ENCODE data around the gene TARS2.

TARS2 gene

DNA sequence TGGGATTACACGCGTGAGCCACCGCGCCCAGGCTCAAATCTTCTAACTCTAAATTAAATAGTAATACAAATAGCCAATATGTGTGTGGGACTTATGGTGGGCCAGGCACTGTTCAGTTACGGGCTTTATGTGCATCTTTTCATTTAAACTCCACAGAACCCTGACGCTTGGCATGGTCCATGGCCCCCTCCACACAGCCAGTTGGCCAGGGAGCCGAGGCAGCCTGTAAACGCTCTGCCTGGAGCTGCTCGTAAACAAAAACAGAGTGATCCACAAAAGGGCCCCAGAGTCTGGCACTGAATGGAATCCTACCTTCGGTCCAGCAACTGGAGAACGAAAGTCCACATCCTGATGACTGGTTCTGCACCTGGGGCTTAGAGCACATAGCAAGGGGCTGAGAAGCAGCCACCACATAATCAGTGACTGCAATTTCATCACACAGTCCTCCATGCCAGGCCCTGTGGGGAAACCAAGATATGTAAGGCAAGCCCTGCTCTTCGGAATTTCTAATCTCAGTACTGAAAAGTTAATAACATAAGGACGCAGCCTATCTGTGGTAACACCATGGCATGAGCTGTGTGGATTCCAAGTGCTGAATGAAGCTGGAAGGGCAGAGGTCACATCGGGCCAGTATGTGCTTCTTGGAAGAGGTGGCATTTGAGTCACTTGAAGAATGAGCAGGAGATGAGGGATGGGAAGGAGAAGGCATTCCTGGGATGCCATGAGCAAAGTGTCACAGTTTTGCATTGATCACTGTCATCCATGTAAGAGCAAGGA lies 48.5 kb downstream of the TARS2 start:
- peak overlapping the region; percentile 91 for H3K27ac ChIP-seq
- DNase-seq (ENCODE audit: low read depth, low spot score), result no peak

GRCh38 chr1:150536836-150537731 lies 49.9 kb downstream of the TARS2 start:
- H3K27ac ChIP-seq, result peak overlapping the region; percentile 91
- no peak for DNase-seq (ENCODE audit: low read depth, low spot score)

- DNase-seq (ENCODE audit: low read depth, low spot score), result peak; percentile 49
- peak overlapping the region; percentile 91 for H3K27ac ChIP-seq
Observed at GRCh38 chr1:150537732-150538684, 50.8 kb downstream of the TARS2 start.

GRCh38 chr1:150543500-150544143 lies 56.4 kb downstream of the TARS2 start:
- H3K27ac ChIP-seq, result peak overlapping the region; percentile 7
- no peak for DNase-seq (ENCODE audit: low read depth, low spot score)

DNA sequence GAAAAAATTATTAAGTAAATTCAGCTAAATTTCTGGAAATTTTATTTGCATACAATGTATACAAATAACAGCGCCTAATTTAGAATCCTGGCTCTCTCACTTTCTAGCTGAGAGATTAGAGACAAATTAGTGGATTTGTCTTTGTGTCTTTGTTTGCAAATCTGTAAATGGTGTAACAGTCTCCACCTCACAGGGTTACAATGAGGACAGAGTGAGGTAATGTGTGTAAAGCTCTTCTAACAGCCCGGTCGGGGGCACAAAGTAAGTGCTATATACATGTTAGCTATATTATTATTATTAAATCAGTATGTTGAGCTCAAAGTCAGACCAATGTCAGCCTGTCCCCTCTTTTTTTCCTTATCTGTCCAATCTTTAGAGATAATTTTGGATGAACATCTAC lies 57.0 kb downstream of the TARS2 start:
- DNase-seq (ENCODE audit: low read depth, low spot score), result no peak
- no peak overlapping the region for H3K27ac ChIP-seq

- H3K27ac ChIP-seq, result no peak overlapping the region
Observed at GRCh38 chr1:150545486-150546032, 58.3 kb downstream of the TARS2 start.

GRCh38 chr1:150546294-150546937 lies 59.2 kb downstream of the TARS2 start:
- DNase-seq (ENCODE audit: low read depth, low spot score), result no peak
- no peak overlapping the region for H3K27ac ChIP-seq

More at GRCh38 chr1:150545486-150546032, 58.3 kb downstream of the TARS2 start:
- DNase-seq (ENCODE audit: low read depth, low spot score), result no peak

DNA sequence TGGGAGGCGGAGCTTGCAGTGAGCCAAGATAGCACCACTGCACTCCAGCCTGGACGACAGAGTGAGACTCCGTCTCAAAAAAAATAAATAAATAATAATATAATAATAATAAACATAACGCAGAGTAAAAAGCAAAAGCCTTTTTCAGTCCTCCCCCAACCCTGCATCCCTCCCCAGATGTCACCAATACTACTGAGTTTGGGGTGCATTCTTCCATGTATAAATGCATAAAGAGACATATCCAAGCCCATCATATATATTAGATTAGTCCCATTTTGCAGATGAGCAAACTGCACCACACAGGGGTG lies 61.1 kb downstream of the TARS2 start:
- H3K27ac ChIP-seq, result peak overlapping the region; percentile 73
- DNase-seq (ENCODE audit: low read depth, low spot score), result no peak

DNA sequence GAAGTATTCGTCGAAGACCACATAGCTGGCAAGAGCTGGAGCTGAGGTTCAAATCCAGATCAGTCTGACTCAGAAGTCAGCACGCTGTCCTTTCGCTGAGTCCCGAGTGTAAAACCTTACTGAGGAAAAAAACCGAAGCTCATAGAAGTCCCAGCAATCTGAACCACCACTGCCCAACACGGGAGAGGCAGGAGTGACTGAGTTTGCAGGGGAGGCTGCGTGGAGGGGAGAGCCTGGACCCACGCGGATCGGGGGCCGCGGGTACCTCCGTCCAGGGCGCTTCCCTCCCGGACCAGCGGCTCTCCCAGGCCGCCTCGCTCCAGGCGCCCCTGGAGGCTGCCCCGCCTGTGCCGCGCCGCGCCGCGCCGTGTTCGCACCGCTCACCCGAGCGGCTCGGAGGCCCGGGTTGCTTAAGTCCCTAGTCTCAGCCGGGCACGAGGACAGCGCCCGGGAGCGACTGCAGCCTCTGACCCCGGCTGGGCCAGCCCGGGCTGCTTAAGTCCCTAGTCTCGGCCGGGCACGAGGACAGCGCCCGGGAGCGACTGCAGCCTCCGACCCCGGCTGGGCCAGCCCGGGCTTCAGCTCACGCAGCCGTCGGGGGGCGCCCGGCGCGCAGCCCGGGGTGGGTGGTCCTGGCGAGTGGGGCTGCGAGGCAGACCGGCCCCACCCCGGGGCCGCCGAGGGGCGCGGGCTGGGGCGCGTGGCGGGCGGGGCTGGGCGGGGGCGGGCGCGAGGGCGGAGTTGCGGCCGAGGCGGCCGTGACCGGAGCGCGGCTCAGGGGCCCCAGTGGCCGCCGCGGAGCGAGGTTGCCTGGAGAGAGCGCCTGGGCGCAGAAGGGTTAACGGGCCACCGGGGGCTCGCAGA lies 61.6 kb downstream of the TARS2 start, which contains the start of gene ADAMTSL4:
TSS of gene ADAMTSL4 (plus strand) at position 777 of the 864 bp plus-strand sequence. CDS start 2,881 bp downstream, outside the sequence.
- H3K27ac ChIP-seq, result peak within 1 kb of the TSS; percentile 73
- no peak for DNase-seq (ENCODE audit: low read depth, low spot score)

GRCh38 chr1:150549496-150550221 lies 62.4 kb downstream of the TARS2 start:
- peak overlapping the region; percentile 73 for H3K27ac ChIP-seq
- DNase-seq (ENCODE audit: low read depth, low spot score), result no peak

GRCh38 chr1:150550222-150551050 lies 63.2 kb downstream of the TARS2 start:
- no peak for DNase-seq (ENCODE audit: low read depth, low spot score)
- peak overlapping the region; percentile 73 for H3K27ac ChIP-seq

- H3K27ac ChIP-seq, result peak overlapping the region; percentile 73
- no peak for DNase-seq (ENCODE audit: low read depth, low spot score)
Observed at GRCh38 chr1:150551051-150551783, 64.0 kb downstream of the TARS2 start.

DNA sequence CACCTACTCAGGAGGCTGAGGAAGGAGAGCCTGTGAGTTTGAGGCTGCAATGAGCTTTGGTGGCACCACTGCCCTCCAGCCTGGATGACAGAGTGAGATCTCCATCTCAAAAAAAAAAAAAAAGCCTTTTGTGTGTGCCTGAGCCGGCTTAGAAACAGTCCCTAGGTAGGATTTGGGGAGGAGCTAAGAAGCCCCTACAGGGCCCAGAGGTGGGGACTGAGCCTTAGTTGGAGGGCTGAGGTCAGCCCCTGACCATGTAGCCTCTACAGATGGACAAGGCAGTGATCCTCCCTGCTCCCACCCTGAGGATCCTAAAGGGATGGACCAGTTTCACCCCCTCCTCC lies 64.5 kb downstream of the TARS2 start:
- H3K27ac ChIP-seq, result peak overlapping the region; percentile 73
- no peak for DNase-seq (ENCODE audit: low read depth, low spot score)

GRCh38 chr1:150552128-150552910 lies 65.1 kb downstream of the TARS2 start:
- H3K27ac ChIP-seq, result peak overlapping the region; percentile 73
- DNase-seq (ENCODE audit: low read depth, low spot score), result no peak

GRCh38 chr1:150552911-150553289 lies 65.7 kb downstream of the TARS2 start:
- H3K27ac ChIP-seq, result peak overlapping the region; percentile 73
- no peak for DNase-seq (ENCODE audit: low read depth, low spot score)

Data from epithelial cell of prostate (primary cell).